ENCODE data around the gene CXCL11. TPM values are rescaled to one million over a fixed set of nuclear protein-coding genes. Genes with fewer than 3 reads are reported as not detected.

CXCL11 gene
- total and polyA plus RNA-seq, 4 donors = 0.10 to 1.6 (median 0.58) TPM; not detected in 1

- peaks cover 0 to 6% (median 0%) of the 10 kb centered on the region in 5 donors for H3K4me1 ChIP-seq (ENCODE audit: control insufficient read depth in 5 of 5, insufficient read depth in 5 of 5, low read length in 5 of 5)
- DNase-seq (no peak), ATAC-seq (ENCODE audit: insufficient read depth, low FRiP score) (no peak)
- H3K9me3 ChIP-seq (ENCODE audit: control insufficient read depth in 4 of 4, insufficient read depth in 3 of 4, low read length in 3 of 4) = no peaks in the 10 kb centered on the region
- H3K36me3 ChIP-seq (ENCODE audit: control insufficient read depth in 4 of 4, insufficient read depth in 4 of 4, low read length in 4 of 4) = no peaks in the 10 kb centered on the region
- H3K4me3 ChIP-seq = no peak overlapping the region
- H3K27me3 ChIP-seq (ENCODE audit: control insufficient read depth in 3 of 3, insufficient read depth in 3 of 3, low read length in 2 of 3) = no peaks in the 10 kb centered on the region
- H3K9ac ChIP-seq (ENCODE audit: insufficient read depth in 1 of 2, low read length in 2 of 2) = no peak overlapping the region
- TF ChIP-seq CTCF (IDR thresholded peaks at IDR 0.05; ENCODE audit: control extremely low read depth, extremely low read depth) = no peak
- whole genome bisulfite sequencing, 2 donors = 94 to 98% methylated on average over 3 of the region's 3 CpGs
- H3K27ac ChIP-seq (ENCODE audit: low read depth in 1 of 2, low read length in 1 of 2) = no peak overlapping the region
Observed at GRCh38 chr4:76017056-76017686, 18.7 kb downstream of the CXCL11 start.

GRCh38 chr4:76016393-76016792, 19.5 kb downstream of the CXCL11 start:
- Histone ChIP-seq H3K9ac (ENCODE audit: insufficient read depth in 1 of 2, low read length in 2 of 2) (no peak overlapping the region), H3K27me3 (ENCODE audit: control insufficient read depth in 3 of 3, insufficient read depth in 3 of 3, low read length in 2 of 3) (no peaks in the 10 kb centered on the region), H3K36me3 (ENCODE audit: control insufficient read depth in 4 of 4, insufficient read depth in 4 of 4, low read length in 4 of 4) (no peaks in the 10 kb centered on the region), H3K4me3 (no peak overlapping the region), H3K9me3 (ENCODE audit: control insufficient read depth in 4 of 4, insufficient read depth in 3 of 4, low read length in 3 of 4) (no peaks in the 10 kb centered on the region), H3K27ac (ENCODE audit: low read depth in 1 of 2, low read length in 1 of 2) (no peak overlapping the region), H3K4me1 (ENCODE audit: control insufficient read depth in 5 of 5, insufficient read depth in 5 of 5, low read length in 5 of 5) (no peaks in the 10 kb centered on the region)
- 82 to 83% methylated on average over 2 of the region's 2 CpGs for WGBS, 2 donors
- no peak for DNase-seq
- no peak for ATAC-seq (ENCODE audit: insufficient read depth, low FRiP score)
- no peak for TF ChIP-seq CTCF (IDR thresholded peaks at IDR 0.05; ENCODE audit: control extremely low read depth, extremely low read depth)

GRCh38 chr4:76013540-76013939, 22.3 kb downstream of the CXCL11 start:
- no peak overlapping the region for H3K4me3 ChIP-seq
- no peaks in the 10 kb centered on the region for H3K36me3 ChIP-seq (ENCODE audit: control insufficient read depth in 4 of 4, insufficient read depth in 4 of 4, low read length in 4 of 4)
- H3K27me3 ChIP-seq (ENCODE audit: control insufficient read depth in 3 of 3, insufficient read depth in 3 of 3, low read length in 2 of 3) = no peaks in the 10 kb centered on the region
- H3K27ac ChIP-seq (ENCODE audit: low read depth in 1 of 2, low read length in 1 of 2) = no peak overlapping the region
- no peaks in the 10 kb centered on the region for H3K4me1 ChIP-seq (ENCODE audit: control insufficient read depth in 5 of 5, insufficient read depth in 5 of 5, low read length in 5 of 5)
- no peak for TF ChIP-seq CTCF (IDR thresholded peaks at IDR 0.05; ENCODE audit: control extremely low read depth, extremely low read depth)
- H3K9ac ChIP-seq (ENCODE audit: insufficient read depth in 1 of 2, low read length in 2 of 2) = no peak overlapping the region
- WGBS, 2 donors = 22 to 57% methylated on average over 1 of the region's 1 CpG
- DNase-seq = no peak
- no peak for ATAC-seq (ENCODE audit: insufficient read depth, low FRiP score)
- no peaks in the 10 kb centered on the region for H3K9me3 ChIP-seq (ENCODE audit: control insufficient read depth in 4 of 4, insufficient read depth in 3 of 4, low read length in 3 of 4)

- WGBS, 2 donors = 33 to 42% methylated on average over 1 of the region's 1 CpG
- Histone ChIP-seq H3K36me3 (ENCODE audit: control insufficient read depth in 4 of 4, insufficient read depth in 4 of 4, low read length in 4 of 4) (no peaks in the 10 kb centered on the region), H3K27ac (ENCODE audit: low read depth in 1 of 2, low read length in 1 of 2) (peak overlapping the region in 1 of 2 donors; percentile 92), H3K4me1 (ENCODE audit: control insufficient read depth in 5 of 5, insufficient read depth in 5 of 5, low read length in 5 of 5) (no peaks in the 10 kb centered on the region), H3K27me3 (ENCODE audit: control insufficient read depth in 3 of 3, insufficient read depth in 3 of 3, low read length in 2 of 3) (no peaks in the 10 kb centered on the region), H3K9me3 (ENCODE audit: control insufficient read depth in 4 of 4, insufficient read depth in 3 of 4, low read length in 3 of 4) (no peaks in the 10 kb centered on the region), H3K4me3 (no peak overlapping the region), H3K9ac (ENCODE audit: insufficient read depth in 1 of 2, low read length in 2 of 2) (no peak overlapping the region)
- TF ChIP-seq CTCF (IDR thresholded peaks at IDR 0.05; ENCODE audit: control extremely low read depth, extremely low read depth) = no peak
- no peak for ATAC-seq (ENCODE audit: insufficient read depth, low FRiP score)
- no peak for DNase-seq
Observed at GRCh38 chr4:76012388-76012801, 23.5 kb downstream of the CXCL11 start.
